ENCODE data around the gene CD72. TPM values are rescaled to one million over a fixed set of nuclear protein-coding genes. Genes with fewer than 3 reads are reported as not detected.

Gene CD72
- total RNA-seq, 4 donors from 2014 or later: 0.27 to 1.9 TPM; not detected in 2

DNA sequence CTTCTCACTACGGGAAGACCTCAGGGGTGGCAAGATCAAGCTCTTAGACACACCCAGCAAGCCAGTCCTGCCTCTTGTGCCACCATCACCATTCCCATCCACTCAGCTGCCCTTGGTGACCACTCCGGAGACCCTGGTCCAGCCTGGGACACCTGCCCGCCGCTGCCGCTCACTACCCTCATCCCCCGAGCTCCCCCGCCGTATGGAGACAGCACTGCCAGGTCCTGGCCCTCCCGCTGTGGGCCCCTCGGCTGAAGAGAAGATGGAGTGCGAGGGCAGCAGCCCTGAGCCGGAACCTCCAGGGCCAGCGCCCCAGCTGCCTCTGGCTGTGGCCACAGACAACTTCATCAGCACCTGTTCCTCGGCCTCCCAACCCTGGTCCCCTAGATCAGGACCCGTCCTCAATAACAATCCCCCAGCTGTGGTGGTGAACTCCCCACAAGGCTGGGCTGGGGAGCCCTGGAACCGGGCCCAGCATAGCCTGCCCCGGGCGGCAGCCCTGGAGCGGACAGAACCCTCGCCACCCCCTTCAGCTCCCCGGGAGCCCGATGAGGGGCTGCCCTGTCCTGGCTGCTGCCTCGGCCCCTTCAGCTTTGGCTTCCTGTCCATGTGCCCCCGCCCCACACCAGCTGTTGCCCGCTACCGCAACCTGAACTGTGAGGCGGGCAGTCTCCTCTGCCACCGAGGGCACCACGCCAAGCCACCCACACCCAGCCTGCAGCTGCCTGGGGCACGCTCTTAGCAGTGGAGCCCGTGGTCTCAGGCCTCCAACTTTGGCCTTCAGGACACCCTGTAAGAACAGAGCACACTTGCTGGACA, 9.0 kb downstream of the CD72 start:
- WGBS, 2 donors: 83 to 91% methylated on average over 14 to 16 of the region's 31 CpGs
- Histone ChIP-seq H3K27ac (no peak overlapping the region), H3K4me1 (peaks cover 5 to 28% (median 12%) of the 10 kb centered on the region in 3 donors), H3K27me3 (no peaks in the 10 kb centered on the region), H3K4me3 (no peak overlapping the region), H3K36me3 (peaks cover 14 to 40% (median 17%) of the 10 kb centered on the region in 3 donors), H3K9me3 (no peaks in the 10 kb centered on the region)
- DNase-seq: no peak
- intact Hi-C loops (cut with DNase I): loop anchor here (10.0 kb wide), 2 partner anchors 76 to 126 kb away; partner anchors contain the start of genes CREB3, TLN1 and TPM2
- TF ChIP-seq, protein P1, sequence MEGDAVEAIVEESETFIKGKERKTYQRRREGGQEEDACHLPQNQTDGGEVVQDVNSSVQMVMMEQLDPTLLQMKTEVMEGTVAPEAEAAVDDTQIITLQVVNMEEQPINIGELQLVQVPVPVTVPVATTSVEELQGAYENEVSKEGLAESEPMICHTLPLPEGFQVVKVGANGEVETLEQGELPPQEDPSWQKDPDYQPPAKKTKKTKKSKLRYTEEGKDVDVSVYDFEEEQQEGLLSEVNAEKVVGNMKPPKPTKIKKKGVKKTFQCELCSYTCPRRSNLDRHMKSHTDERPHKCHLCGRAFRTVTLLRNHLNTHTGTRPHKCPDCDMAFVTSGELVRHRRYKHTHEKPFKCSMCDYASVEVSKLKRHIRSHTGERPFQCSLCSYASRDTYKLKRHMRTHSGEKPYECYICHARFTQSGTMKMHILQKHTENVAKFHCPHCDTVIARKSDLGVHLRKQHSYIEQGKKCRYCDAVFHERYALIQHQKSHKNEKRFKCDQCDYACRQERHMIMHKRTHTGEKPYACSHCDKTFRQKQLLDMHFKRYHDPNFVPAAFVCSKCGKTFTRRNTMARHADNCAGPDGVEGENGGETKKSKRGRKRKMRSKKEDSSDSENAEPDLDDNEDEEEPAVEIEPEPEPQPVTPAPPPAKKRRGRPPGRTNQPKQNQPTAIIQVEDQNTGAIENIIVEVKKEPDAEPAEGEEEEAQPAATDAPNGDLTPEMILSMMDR (IDR thresholded peaks at IDR 0.05): no peak
- TF ChIP-seq POLR2A (IDR thresholded peaks at IDR 0.05): no peak

DNA sequence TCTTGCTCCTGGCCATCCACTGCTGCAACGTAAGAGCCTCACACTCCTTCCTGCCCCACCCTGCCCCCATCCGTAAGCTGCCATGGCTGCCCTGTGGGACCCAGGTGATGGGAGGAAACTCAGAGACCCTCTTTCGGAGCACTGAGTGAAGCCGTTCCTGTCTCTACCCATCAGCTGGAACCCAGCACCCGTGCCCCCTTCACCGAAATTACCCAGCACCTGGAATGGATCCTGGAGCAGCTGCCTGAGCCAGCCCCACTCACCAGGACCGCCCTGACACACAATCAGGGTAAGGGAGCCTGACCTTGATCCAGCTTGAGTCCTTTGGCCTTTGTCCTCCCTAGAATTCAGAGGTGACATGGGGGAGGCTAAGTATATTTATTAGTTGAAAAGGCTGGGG, 10.0 kb downstream of the CD72 start:
- Histone ChIP-seq H3K4me1 (peaks cover 10 to 33% (median 12%) of the 10 kb centered on the region in 3 donors), H3K9me3 (no peaks in the 10 kb centered on the region), H3K4me3 (no peak overlapping the region), H3K27ac (no peak overlapping the region), H3K36me3 (peaks cover 14 to 40% (median 17%) of the 10 kb centered on the region in 3 donors), H3K27me3 (no peaks in the 10 kb centered on the region)
- TF ChIP-seq, protein P1 (IDR thresholded peaks at IDR 0.05): no peak
- no peak for TF ChIP-seq POLR2A (IDR thresholded peaks at IDR 0.05)
- intact Hi-C loops (cut with DNase I): loop anchor here (10.0 kb wide), 2 partner anchors 77 to 127 kb away; partner anchors contain the start of genes CREB3, TLN1 and TPM2
- WGBS, 2 donors: 78 to 95% methylated on average over 3 to 4 of the region's 7 CpGs
- no peak for DNase-seq

DNA sequence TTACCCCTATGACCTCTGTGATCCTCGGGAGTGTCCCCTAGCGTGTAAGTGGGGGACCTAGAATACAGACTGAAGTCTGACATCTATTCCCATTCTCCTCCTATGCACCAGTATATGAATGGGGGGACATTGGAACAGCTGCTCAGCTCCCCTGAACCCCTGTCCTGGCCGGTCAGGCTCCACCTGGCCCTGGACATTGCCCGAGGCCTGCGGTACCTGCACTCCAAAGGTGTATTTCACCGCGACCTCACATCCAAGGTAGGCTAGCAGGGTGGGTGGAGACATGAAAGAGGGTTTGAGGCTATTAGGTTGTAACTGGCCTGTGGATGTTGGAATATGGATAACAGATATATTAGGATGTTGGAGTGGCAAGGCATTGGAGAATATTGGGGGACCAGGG, 11.5 kb downstream of the CD72 start:
- Histone ChIP-seq H3K4me3 (peak overlapping the region in 1 of 4 donors; percentile 15), H3K4me1 (peaks cover 15 to 40% (median 16%) of the 10 kb centered on the region in 3 donors), H3K27me3 (no peaks in the 10 kb centered on the region), H3K9me3 (no peaks in the 10 kb centered on the region), H3K27ac (no peak overlapping the region), H3K36me3 (peaks cover 14 to 40% (median 17%) of the 10 kb centered on the region in 3 donors)
- 79 to 86% methylated on average over 4 to 7 of the region's 7 CpGs for WGBS, 2 donors
- intact Hi-C loops (cut with DNase I): loop anchor here (10.0 kb wide), 2 partner anchors 78 to 128 kb away; partner anchors contain the start of genes CREB3, TLN1 and TPM2
- DNase-seq: no peak
- TF ChIP-seq, protein P1 (IDR thresholded peaks at IDR 0.05): no peak
- no peak for TF ChIP-seq POLR2A (IDR thresholded peaks at IDR 0.05)

DNA sequence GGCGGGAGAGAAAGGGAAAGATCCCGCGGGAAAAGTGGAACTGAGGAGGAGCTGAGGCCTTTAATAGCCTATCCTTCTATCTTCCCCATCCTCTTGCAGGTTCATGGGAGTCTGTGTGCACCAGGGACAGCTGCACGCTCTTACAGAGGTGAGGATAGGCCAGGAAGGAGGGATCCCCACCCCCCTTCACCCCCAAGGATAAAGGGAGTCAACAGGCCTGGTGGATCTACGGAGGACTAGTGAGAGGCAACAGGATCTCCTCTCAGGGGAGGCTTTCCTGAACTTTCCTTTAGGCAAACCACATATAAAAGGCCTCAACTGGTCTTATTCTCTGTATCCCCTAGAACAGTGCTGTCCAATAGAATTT, 12.1 kb downstream of the CD72 start:
- Histone ChIP-seq H3K4me3 (peak overlapping the region; percentile 63 to 96 (median 84)), H3K27me3 (no peaks in the 10 kb centered on the region), H3K27ac (peak overlapping the region; percentile 89 to 98 (median 96)), H3K36me3 (peaks cover 14 to 40% (median 17%) of the 10 kb centered on the region in 3 donors), H3K4me1 (peaks cover 15 to 40% (median 16%) of the 10 kb centered on the region in 3 donors), H3K9me3 (no peaks in the 10 kb centered on the region)
- 9 to 17% methylated on average over 4 to 5 of the region's 5 CpGs for WGBS, 2 donors
- intact Hi-C loops (cut with DNase I): loop anchor here (10.0 kb wide), 2 partner anchors 79 to 129 kb away; partner anchors contain the start of genes CREB3, TLN1 and TPM2
- TF ChIP-seq POLR2A (IDR thresholded peaks at IDR 0.05): no peak
- TF ChIP-seq, protein P1 (IDR thresholded peaks at IDR 0.05): no peak
- DNase-seq: no peak

Measured in esophagus squamous epithelium (tissue), 5 donors.